A549 (cell line): ENCODE data around the gene SH3RF3. TPM values are rescaled to one million over a fixed set of nuclear protein-coding genes. Genes with fewer than 3 reads are reported as not detected.

ENCODE experiments used
- ATAC-seq, 2 experiments: fragments of 200-7000 bp in 1 of 2; fragments of >200 bp in 1 of 2; cut with Nextera tagmentation in 1 of 2; cut with Tn5 transposase in 1 of 2; 3 replicates each; pipeline versions ENCODE4 v1.8.0 to v1.9.1; 2018 to 2020; ENCODE audit warnings: mild to moderate bottlenecking in 1 of 2, moderate library complexity in 1 of 2
- CTCF ChIA-PET: fragments of 300-600 bp; sonication (Branson Sonifier 250); formaldehyde crosslinking; extraction: SDS; loops from one replicate; lab custom pipeline; 2021; ENCODE audit warnings: antibody characterized with exemption, inconsistent platforms; lab: Yijun Ruan, JAX
- POLR2A ChIA-PET: fragments of 350-600 bp; formaldehyde crosslinking; extraction: SDS; loops from one replicate; lab custom pipeline; 2021; ENCODE audit warnings: antibody characterized with exemption, inconsistent platforms; lab: Yijun Ruan, JAX
- DNase-seq, 2 experiments: peaks; one replicate each; pipeline versions ENCODE4 v3.0.0 to v3.0.0-alpha.2; 2011 to 2016; ENCODE audit warnings: low read depth in 1 of 2, low spot score in 1 of 2
- FAIRE-seq: peaks from 2 replicates; lab custom pipeline; 2011; peaks lifted over from hg19 to GRCh38; lab: Jason Lieb, UNC
- H3K27ac ChIP-seq, 2 experiments: fragments of >200 bp; sonication (Bioruptor Twin); formaldehyde crosslinking; 3 replicates each; pipeline ENCODE4 v1.5.1; 2016 to 2017
- H3K4me1 ChIP-seq: fragments of >200 bp; sonication (Bioruptor Twin); formaldehyde crosslinking; 3 replicates; pipeline ENCODE4 v1.6.1; 2016
- H3K4me2 ChIP-seq: fragments of >200 bp; sonication (Bioruptor Twin); formaldehyde crosslinking; 3 replicates; pipeline ENCODE4 v1.6.1; 2016
- H3K4me3 ChIP-seq: fragments of >200 bp; sonication (Bioruptor Twin); formaldehyde crosslinking; 3 replicates; pipeline ENCODE4 v1.5.1; 2016
- H3K9me3 ChIP-seq: fragments of >200 bp; sonication (Bioruptor Twin); formaldehyde crosslinking; 3 replicates; pipeline ENCODE4 v1.6.1; 2016
- BHLHE40 ChIP-seq: IDR thresholded peaks from 2 replicates; pipeline ENCODE4 v1.6.1; 2012; ENCODE audit warnings: low read depth, low read length, inconsistent platforms
- CEBPB ChIP-seq, 2 experiments: fragments of >200 bp in 1 of 2; sonication (Bioruptor Twin) in 1 of 2; formaldehyde crosslinking in 1 of 2; IDR thresholded peaks; 2 replicates each; pipeline ENCODE4 v1.6.1; 2012 to 2016
- CHD2 ChIP-seq: fragments of 150-350 bp; IDR thresholded peaks from 2 replicates; pipeline ENCODE4 v1.6.1; 2014; ENCODE audit warnings: low read length; ENCODE audit not compliant: partially characterized antibody
- FOXS1 ChIP-seq: fragments of 250-450 bp; sonication (Bioruptor Pico); IDR thresholded peaks from 2 replicates; pipeline ENCODE4 v1.5.0; 2020; ENCODE audit warnings: mild to moderate bottlenecking, moderate library complexity
- GATA3 ChIP-seq: IDR thresholded peaks from 2 replicates; pipeline ENCODE4 v1.6.1; 2012; ENCODE audit warnings: borderline replicate concordance
- HDAC2 ChIP-seq: fragments of 200-600 bp; sonication (generic); IDR thresholded peaks from 2 replicates; pipeline ENCODE4 v1.6.1; 2016
- JUNB ChIP-seq: fragments of >200 bp; sonication (Bioruptor Twin); formaldehyde crosslinking; IDR thresholded peaks from 2 replicates; pipeline ENCODE4 v1.6.1; 2016
- KDM5A ChIP-seq: fragments of 200-600 bp; sonication (generic); IDR thresholded peaks from 2 replicates; pipeline ENCODE4 v1.6.1; 2016; ENCODE audit warnings: antibody characterized with exemption, mild to moderate bottlenecking
- MAFK ChIP-seq: fragments of 450-650 bp; IDR thresholded peaks from 2 replicates; pipeline ENCODE4 v1.6.1; 2014; ENCODE audit not compliant: partially characterized antibody
- MYC ChIP-seq: IDR thresholded peaks from 2 replicates; pipeline ENCODE4 v1.6.1; 2012; ENCODE audit warnings: mild to moderate bottlenecking, inconsistent platforms, low read length, improper control_type of control experiment, borderline replicate concordance
- NPAS2 ChIP-seq: fragments of 250-450 bp; sonication (Bioruptor Pico); IDR thresholded peaks from 2 replicates; pipeline ENCODE4 v1.8.0; 2022; ENCODE audit warnings: mild to moderate bottlenecking, moderate library complexity, borderline replicate concordance
- RARB ChIP-seq: fragments of 250-450 bp; sonication (Bioruptor Pico); IDR thresholded peaks from 2 replicates; pipeline ENCODE4 v1.8.0; 2021; ENCODE audit warnings: mild to moderate bottlenecking, moderate library complexity
- RCOR1 ChIP-seq: fragments of 150-350 bp; IDR thresholded peaks from 2 replicates; pipeline ENCODE4 v1.6.1; 2014; ENCODE audit warnings: antibody characterized with exemption, low read length, low read depth
- TP53 ChIP-seq: fragments of 250-450 bp; sonication (Bioruptor Pico); IDR thresholded peaks from 2 replicates; pipeline ENCODE4 v1.5.0; 2021; ENCODE audit warnings: mild to moderate bottlenecking, moderate library complexity
- ZSCAN20 ChIP-seq: fragments of 250-450 bp; sonication (Bioruptor Pico); IDR thresholded peaks from 2 replicates; pipeline ENCODE4 v1.8.0; 2022; ENCODE audit warnings: mild to moderate bottlenecking, moderate library complexity
- WGBS: methylation state at CpG from one replicate; pipeline ENCODE4 v1.1.6; 2017; ENCODE audit errors: missing lambda C conversion rate; 5-methylcytosine and 5-hydroxymethylcytosine counted together
- polyA plus RNA-seq, 4 experiments: library from polyadenylated mRNA; depleted of rRNA in 3 of 4; stranded (reverse); fragments of >200 nt; fragmentation: RNase III in 1 of 4; extraction: RNeasy Plus Mini Kit Qiagen cat#74134 plus additional on column Dnase treatment in 1 of 4; gene quantifications; 2 replicates in 3 of 4; 3 replicates in 1 of 4; pipeline ENCODE4 v1.2.3, GENCODE V29; 2011 to 2017
- TF ChIP-seq, protein P1 (sequence below): fragments of 450-650 bp; IDR thresholded peaks from 2 replicates; pipeline ENCODE4 v1.6.1; 2014; ENCODE audit warnings: antibody characterized with exemption

The SH3RF3 gene
- polyA plus RNA-seq, 2 of the 4 experiments (the other 2 are of a cell fraction) = 0.04 to 0.21 TPM

DNA sequence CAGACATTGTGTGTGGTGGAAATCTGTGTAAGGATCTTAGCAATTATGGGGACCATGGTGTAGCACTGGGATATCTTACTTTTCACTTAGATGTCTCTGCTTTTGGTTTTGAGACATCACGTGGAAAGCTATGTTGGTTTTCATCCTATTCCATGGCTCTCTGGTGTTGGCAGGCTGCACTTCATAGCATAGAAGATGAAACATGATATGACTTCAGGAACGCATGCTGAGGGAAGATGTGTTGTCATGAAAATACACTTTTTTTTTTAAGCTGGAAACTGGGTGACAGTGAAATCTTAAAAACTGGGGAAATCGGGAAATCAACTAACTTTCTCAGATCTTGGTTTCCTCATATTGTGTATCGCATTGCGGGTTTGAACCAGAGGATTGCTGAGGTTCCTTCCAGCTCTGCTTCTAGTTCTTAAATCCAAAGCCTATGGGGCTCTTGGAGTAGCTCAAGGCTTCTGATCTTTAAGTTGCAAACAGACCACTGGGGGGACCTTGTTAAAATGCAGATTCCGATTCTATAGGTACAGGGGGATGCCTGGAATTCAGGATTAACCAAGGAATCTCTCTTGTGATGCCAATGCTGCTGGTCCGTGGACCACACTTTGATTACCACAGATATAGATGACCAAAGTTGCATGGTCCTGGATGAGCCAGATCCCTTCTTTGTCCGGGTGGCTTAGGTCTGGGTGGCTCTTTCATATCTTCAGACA is 160.7 kb downstream of the SH3RF3 start:
- ChIA-PET POLR2A (no interaction called here), CTCF (interaction anchor here (0.5 to 1.5 kb wide), 3 partner anchors 10 to 169 kb away, joined by 3 to 6 read pairs (median 3); no protein-coding TSS in a partner anchor)
- WGBS = 38% methylated on average over 8 of the region's 8 CpGs
- DNase-seq = no peak
- ATAC-seq = no peak
- no peaks in the 10 kb centered on the region for H3K9me3 ChIP-seq
- no peak overlapping the region for H3K4me2 ChIP-seq
- no peaks in the 10 kb centered on the region for H3K4me1 ChIP-seq
- TF ChIP-seq HDAC2 (no peak), MAFK (no peak)
- TF ChIP-seq, all 56 proteins: peak for 0
- FAIRE-seq = no peak
- H3K27ac ChIP-seq = no peak overlapping the region
- no peak overlapping the region for H3K4me3 ChIP-seq

DNA sequence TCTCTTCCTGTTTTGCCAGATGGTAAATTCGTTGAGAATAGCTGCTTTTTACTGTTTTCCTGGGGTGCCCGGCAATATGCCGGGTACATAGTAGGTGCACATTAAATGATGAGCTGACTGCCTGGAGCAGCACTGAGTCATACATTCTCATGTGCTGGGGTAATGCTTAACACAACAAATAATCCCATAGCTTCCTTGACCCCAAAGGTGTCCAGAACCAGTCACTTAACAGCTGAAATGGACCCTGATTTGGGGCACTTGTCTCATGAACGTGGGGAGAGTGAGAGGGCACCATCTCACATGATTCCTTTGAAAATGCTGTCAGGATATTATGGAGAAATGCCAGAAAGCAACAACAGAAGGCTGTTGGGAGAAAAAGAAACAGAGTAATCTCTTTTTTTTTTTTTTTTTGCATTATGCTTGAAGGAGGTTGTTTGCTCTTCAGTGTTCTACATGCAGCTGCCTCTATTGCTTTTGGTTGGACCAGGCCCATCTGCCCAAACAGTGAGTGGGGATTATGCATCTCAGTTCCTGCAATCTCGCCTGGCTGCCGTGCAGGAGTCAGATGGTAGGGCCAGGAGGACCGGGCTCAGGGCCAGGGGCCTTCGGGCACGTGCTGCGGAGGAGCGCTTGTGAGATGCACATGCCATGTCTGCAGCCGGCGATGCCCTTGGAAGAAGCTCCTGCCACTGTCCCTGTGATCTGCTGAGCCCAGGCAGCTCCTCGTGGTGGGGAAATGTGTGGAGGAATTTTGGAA is 162.1 kb downstream of the SH3RF3 start:
- no peak overlapping the region for H3K4me3 ChIP-seq
- POLR2A ChIA-PET = no interaction called here
- 47% methylated on average over 14 of the region's 14 CpGs for WGBS
- FAIRE-seq (no peak), ATAC-seq (no peak), DNase-seq (no peak)
- no peak overlapping the region for H3K27ac ChIP-seq
- TF ChIP-seq CEBPB (IDR thresholded peaks at IDR 0.05) = no peak
- no peak overlapping the region for H3K4me2 ChIP-seq
- CTCF ChIA-PET = interaction anchor here (1.3 to 1.5 kb wide), 3 partner anchors 8 to 13 kb away, joined by 3 to 6 read pairs (median 4); no protein-coding TSS in a partner anchor
- H3K4me1 ChIP-seq = no peaks in the 10 kb centered on the region
- no peaks in the 10 kb centered on the region for H3K9me3 ChIP-seq

DNA sequence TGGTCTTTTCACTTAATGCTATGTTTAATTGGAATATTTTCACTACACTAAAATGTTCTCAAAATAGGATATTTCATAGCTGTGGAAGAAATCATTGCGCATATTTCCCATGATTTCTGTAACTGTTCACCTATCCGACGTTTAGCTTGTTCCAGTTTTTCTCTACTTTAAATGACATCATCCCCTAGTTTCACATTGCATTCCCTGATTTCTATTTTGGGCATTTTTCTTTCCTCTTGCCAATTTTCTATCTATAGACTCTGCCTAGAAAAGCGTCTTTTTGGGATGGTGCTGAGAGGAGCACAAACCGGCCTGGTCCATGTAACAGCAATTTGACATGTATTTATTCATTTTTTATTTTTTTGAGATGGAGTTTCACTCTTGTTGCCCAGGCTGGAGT is 163.4 kb downstream of the SH3RF3 start:
- CTCF ChIA-PET = no interaction called here
- no peak for FAIRE-seq
- no peak for TF ChIP-seq MYC
- no peak for TF ChIP-seq JUNB
- TF ChIP-seq NPAS2 (CRISPR knock-in tag) = no peak
- TF ChIP-seq, all 56 proteins: peak for 0
- Histone ChIP-seq H3K9me3 (no peaks in the 10 kb centered on the region), H3K4me3 (no peak overlapping the region), H3K4me2 (no peak overlapping the region), H3K27ac (no peak overlapping the region), H3K4me1 (no peaks in the 10 kb centered on the region)
- POLR2A ChIA-PET = no interaction called here
- ATAC-seq = no peak
- DNase-seq = no peak
- WGBS = 48% methylated on average over 5 of the region's 5 CpGs

DNA sequence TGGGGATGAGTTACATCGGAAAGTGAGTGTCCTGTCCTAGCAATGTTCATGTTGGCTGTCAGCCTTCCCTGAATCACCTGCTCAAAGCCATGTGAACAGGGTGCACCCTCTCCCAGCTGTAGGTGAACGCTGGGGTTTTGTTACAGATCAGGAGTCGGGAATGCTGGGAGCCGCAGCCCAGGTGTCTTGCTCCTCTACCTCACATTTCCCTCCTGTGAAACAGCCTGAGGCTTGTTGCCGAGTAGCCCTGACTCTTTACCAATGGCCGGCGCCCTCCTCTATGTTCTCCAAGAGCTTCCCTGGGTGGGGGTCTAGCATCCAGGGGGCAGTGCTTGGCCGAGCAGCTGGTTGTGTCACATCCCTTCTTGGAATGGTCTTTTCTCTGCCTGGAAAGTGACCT is 164.7 kb downstream of the SH3RF3 start:
- POLR2A ChIA-PET = no interaction called here
- Histone ChIP-seq H3K9me3 (no peaks in the 10 kb centered on the region), H3K4me1 (no peaks in the 10 kb centered on the region), H3K4me3 (no peak overlapping the region), H3K27ac (no peak overlapping the region), H3K4me2 (no peak overlapping the region)
- FAIRE-seq (no peak), ATAC-seq (no peak), DNase-seq (no peak)
- 46% methylated on average over 8 of the region's 8 CpGs for WGBS
- TF ChIP-seq CHD2 (no peak), KDM5A (no peak), RCOR1 (no peak), GATA3 (no peak), ZSCAN20 (no peak), RARB (CRISPR knock-in tag) (no peak), FOXS1 (CRISPR knock-in tag) (no peak), TP53 (CRISPR knock-in tag) (no peak), CEBPB (IDR thresholded peaks at IDR 0.05) (no peak), BHLHE40 (no peak), MAFK (no peak)
- TF ChIP-seq, protein P1, sequence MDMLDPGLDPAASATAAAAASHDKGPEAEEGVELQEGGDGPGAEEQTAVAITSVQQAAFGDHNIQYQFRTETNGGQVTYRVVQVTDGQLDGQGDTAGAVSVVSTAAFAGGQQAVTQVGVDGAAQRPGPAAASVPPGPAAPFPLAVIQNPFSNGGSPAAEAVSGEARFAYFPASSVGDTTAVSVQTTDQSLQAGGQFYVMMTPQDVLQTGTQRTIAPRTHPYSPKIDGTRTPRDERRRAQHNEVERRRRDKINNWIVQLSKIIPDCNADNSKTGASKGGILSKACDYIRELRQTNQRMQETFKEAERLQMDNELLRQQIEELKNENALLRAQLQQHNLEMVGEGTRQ = no peak
- CTCF ChIA-PET = no interaction called here
